ENCODE measurements around the gene ZNF747. TPM values are rescaled to one million over a fixed set of nuclear protein-coding genes. Genes with fewer than 3 reads are reported as not detected.

The ZNF747 gene
- total RNA-seq, 1 experiment from 2014 or later, result 8.9 TPM

DNA sequence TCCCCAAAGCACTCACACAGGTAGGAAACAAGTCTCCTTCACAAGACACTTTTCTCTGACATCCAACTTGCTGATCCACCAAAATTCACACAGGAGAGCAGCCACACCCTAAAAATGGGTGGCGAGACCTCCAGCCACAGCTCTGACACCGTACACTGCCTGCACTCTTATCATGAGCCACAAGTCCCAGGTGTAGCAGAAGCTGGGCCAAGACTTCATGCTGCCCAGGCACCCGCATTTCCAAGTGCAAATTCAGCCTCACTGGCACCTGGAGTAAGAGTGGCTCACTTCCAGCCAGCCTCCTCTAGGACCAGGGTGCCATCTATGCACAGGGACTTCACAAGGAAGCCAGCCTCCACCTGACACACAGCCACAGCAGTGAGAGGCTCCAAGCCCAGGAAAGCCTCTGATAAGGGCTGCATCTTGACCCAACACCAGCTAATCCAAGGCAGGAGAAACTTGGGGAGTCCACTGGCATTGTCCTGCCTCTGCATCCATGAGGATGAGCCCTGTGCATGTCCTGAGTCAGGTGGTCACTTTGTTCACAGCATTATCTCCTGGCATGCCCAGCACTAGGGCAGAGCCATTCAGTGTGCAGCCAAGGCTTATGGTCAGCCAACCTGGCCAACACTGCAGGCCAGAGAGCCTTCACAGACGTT lies 5.7 kb downstream of the ZNF747 start:
- H3K36me3 ChIP-seq (ENCODE audit: low read depth, low read length), result no peaks in the 10 kb centered on the region
- H3F3A ChIP-seq (ENCODE audit: low read length, unreplicated experiment), result no peaks in the 10 kb centered on the region
- no peak overlapping the region for H3K27ac ChIP-seq (ENCODE audit: low read length)
- no peak overlapping the region for H3K4me2 ChIP-seq (ENCODE audit: low read length)
- ATAC-seq (no peak), DNase-seq (no peak)
- ChIA-PET POLR2A (ENCODE audit: unreplicated experiment) (no interaction called here), CTCF (no interaction called here)
- peaks cover 19% of the 10 kb centered on the region for H3K79me2 ChIP-seq (ENCODE audit: low read length)
- no peaks in the 10 kb centered on the region for H4K20me1 ChIP-seq (ENCODE audit: low read length)
- TF ChIP-seq, protein P1, sequence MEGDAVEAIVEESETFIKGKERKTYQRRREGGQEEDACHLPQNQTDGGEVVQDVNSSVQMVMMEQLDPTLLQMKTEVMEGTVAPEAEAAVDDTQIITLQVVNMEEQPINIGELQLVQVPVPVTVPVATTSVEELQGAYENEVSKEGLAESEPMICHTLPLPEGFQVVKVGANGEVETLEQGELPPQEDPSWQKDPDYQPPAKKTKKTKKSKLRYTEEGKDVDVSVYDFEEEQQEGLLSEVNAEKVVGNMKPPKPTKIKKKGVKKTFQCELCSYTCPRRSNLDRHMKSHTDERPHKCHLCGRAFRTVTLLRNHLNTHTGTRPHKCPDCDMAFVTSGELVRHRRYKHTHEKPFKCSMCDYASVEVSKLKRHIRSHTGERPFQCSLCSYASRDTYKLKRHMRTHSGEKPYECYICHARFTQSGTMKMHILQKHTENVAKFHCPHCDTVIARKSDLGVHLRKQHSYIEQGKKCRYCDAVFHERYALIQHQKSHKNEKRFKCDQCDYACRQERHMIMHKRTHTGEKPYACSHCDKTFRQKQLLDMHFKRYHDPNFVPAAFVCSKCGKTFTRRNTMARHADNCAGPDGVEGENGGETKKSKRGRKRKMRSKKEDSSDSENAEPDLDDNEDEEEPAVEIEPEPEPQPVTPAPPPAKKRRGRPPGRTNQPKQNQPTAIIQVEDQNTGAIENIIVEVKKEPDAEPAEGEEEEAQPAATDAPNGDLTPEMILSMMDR (conservative IDR thresholded peaks at IDR 0.05; ENCODE audit: low read depth, low read length), result no peak
- TF ChIP-seq EZH2phosphoT487 (IDR thresholded peaks at IDR 0.05; ENCODE audit: borderline replicate concordance, low read length), result no peak
- TF ChIP-seq EZH2 (IDR thresholded peaks at IDR 0.05; ENCODE audit: low read length, unreplicated experiment), result no peak
- H3K4me3 ChIP-seq (ENCODE audit: low read length), result no peak overlapping the region
- no peak overlapping the region for H3K9ac ChIP-seq (ENCODE audit: low read length)
- no peaks in the 10 kb centered on the region for H3K27me3 ChIP-seq (ENCODE audit: low read length)
- intact Hi-C loops (cut with micrococcal nuclease), result loop anchor here (10.0 kb wide), 2 partner anchors 84 to 106 kb away; partner anchors contain the start of gene SEPHS2
- no TSS peak for BruUV-seq (replicated peaks)
- H3K4me1 ChIP-seq (ENCODE audit: insufficient read depth, low read length), result peaks cover 11% of the 10 kb centered on the region
- H3K9me3 ChIP-seq (ENCODE audit: low read length), result no peaks in the 10 kb centered on the region
- no peak overlapping the region for H2AFZ ChIP-seq (ENCODE audit: low read length)
- no peaks in the 10 kb centered on the region for H3K9me2 ChIP-seq (replicated peaks; ENCODE audit: low read length)

DNA sequence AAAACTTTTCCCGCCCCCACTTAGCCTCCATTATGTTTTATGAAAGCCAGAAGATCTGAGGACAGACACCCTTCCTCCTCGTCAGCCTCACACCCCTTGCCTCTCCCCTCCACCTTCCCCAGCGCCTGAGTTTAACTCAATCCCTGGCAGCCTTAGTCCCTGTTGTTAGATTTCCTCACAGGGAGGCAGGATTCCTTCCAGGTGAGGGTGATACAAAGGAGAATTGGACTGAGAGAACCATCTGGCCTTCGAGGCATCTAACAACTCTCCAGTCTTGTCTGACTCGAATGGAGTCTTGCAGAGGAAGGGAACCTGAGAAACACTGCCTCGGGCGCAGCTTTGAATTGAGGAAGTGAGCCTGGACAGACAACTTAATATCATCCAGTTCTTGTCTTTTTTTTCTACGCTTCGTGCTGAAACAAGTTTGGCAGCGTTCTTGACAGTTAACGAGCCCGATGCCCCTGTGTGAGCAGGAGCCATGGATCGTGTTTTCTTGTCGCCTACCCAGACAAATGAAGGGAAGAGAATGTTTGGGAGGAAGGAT lies 7.0 kb downstream of the ZNF747 start:
- Histone ChIP-seq H3K4me2 (ENCODE audit: low read length) (peak overlapping the region; percentile 95), H3K9me2 (replicated peaks; ENCODE audit: low read length) (no peaks in the 10 kb centered on the region), H3K27me3 (ENCODE audit: low read length) (no peaks in the 10 kb centered on the region), H3K4me1 (ENCODE audit: insufficient read depth, low read length) (peaks cover 7% of the 10 kb centered on the region), H3K27ac (ENCODE audit: low read length) (peak overlapping the region; percentile 60), H3K9ac (ENCODE audit: low read length) (peak overlapping the region; percentile 43), H3K79me2 (ENCODE audit: low read length) (peaks cover 8% of the 10 kb centered on the region), H4K20me1 (ENCODE audit: low read length) (no peaks in the 10 kb centered on the region), H2AFZ (ENCODE audit: low read length) (peak overlapping the region; percentile 87), H3F3A (ENCODE audit: low read length, unreplicated experiment) (no peaks in the 10 kb centered on the region), H3K36me3 (ENCODE audit: low read depth, low read length) (no peaks in the 10 kb centered on the region), H3K4me3 (ENCODE audit: low read length) (peak overlapping the region; percentile 89; the same call in 1 of the 2 replicates), H3K9me3 (ENCODE audit: low read length) (no peaks in the 10 kb centered on the region)
- ChIA-PET CTCF (interaction anchor here (1.2 kb wide), 1 partner anchor 88 kb away, joined by 4 read pairs; no protein-coding TSS in a partner anchor), POLR2A (ENCODE audit: unreplicated experiment) (interaction anchor here (1.1 kb wide), 1 partner anchor 98 kb away, joined by 5 read pairs; the partner anchor contains the start of gene DCTPP1)
- TSS peak; percentile 87 for BruUV-seq (replicated peaks)
- no peak; the same call in 1 of the 2 replicates for ATAC-seq
- peak; percentile 28 for DNase-seq
- intact Hi-C loops (cut with micrococcal nuclease), result loop anchor here (10.0 kb wide), 2 partner anchors 83 to 107 kb away; partner anchors contain the start of gene SEPHS2
- TF ChIP-seq EZH2 (IDR thresholded peaks at IDR 0.05; ENCODE audit: low read length, unreplicated experiment) (no peak), EZH2phosphoT487 (IDR thresholded peaks at IDR 0.05; ENCODE audit: borderline replicate concordance, low read length) (no peak)
- TF ChIP-seq, protein P1 (conservative IDR thresholded peaks at IDR 0.05; ENCODE audit: low read depth, low read length), result no peak
